GM10266 (cell line): Measurements from ENCODE around the gene MAP3K14.

Experiments used
- DNase-seq: peaks from one replicate; pipeline ENCODE4 v3.0.0; 2012; ENCODE audit errors: extremely low spot score
- CTCF ChIP-seq: IDR thresholded peaks from 2 replicates; pipeline ENCODE4 v1.5.1; 2012; ENCODE audit warnings: mild to moderate bottlenecking, low read depth; ENCODE audit not compliant: control insufficient read depth, insufficient read depth; ENCODE audit errors: missing control alignments

MAP3K14 gene

GRCh38 chr17:45332989-45333701 lies 16.3 kb upstream of the MAP3K14 start:
- TF ChIP-seq CTCF: no peak
- DNase-seq: peak; percentile 66

DNA sequence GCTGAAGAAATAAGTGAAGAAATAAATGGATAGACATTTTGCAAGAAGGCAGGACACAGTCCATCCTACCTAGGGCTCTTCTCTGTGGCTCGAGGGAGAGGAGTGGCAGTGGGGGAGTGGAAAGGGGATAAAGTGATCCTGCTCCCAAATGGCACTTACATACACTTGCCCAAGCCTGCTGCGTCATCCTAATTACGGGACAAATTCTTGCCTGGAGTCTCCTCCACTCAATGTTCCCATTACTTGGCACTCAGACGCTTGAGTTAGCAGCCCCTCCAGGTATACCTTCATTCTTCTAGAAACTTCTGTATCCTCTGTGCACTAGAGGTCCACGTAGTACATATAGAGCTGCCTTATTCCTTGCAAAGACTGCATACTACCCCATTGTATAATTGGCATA lies 15.7 kb upstream of the MAP3K14 start:
- DNase-seq: no peak
- no peak for TF ChIP-seq CTCF

DNA sequence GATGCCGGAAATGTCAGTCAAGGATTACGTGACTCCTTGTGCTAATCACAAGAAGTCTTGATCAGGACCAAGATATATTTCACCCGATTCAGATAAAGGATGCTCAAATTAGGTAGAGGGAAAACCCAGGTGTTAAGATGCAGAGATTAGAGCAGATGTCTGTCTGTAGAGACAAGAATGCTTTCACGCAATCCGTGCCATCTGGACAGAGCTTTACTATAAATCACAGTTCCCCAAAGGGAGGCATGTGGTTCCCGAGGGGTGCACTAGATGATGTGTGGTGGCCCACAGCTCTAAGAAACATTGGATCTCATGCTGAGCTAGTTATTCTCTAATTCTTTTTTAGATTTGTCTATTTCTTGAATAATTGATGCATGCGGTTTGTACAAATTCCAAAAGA lies 9.8 kb upstream of the MAP3K14 start:
- DNase-seq: no peak

DNA sequence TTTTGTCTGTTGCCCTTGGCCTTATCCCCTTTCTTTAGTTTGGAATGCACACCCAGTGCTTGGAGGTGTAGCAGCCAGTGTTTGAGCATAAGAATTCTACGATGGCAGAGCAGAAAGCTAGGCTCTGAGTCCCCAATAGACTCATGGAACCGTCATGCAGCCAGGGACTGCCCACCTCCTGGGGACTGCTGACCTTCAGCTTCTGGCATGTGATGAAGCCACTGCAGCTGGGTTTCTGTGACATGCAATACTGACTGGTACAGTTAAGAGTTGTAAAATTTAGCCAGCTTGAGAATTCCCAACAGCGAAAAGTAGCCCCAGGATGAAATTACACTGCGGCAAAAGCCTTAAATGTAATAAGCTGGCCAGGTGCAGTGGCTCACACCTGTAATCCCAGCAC lies 9.0 kb upstream of the MAP3K14 start:
- DNase-seq: no peak

More for the DNA sequence above, 9.8 kb upstream of the MAP3K14 start:
- no peak for TF ChIP-seq CTCF

GRCh38 chr17:45324336-45324735 lies 7.5 kb upstream of the MAP3K14 start:
- no peak for DNase-seq

More for the DNA sequence above, 9.0 kb upstream of the MAP3K14 start:
- TF ChIP-seq CTCF: no peak

DNA sequence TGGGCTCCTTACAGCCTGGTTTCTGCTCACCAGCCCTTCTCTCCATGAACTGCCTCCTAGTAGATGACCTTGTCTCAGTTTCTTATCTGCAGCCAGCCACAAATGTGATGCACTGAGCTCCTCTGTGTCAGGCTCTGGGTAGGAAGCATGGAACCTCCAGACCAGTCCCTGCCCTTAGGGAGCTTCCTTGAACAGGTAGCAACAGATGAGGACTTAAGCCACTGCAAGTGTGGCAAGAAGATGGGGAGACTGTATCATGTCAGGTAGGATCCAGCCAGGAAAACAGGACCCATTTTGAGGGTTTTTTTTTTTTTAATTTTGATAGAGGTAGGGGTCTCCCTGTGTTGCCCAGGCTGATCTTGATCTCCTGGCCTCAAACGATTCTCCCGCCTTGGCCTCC lies 5.3 kb upstream of the MAP3K14 start:
- no peak for DNase-seq
- no peak for TF ChIP-seq CTCF

More at GRCh38 chr17:45324336-45324735, 7.5 kb upstream of the MAP3K14 start:
- no peak for TF ChIP-seq CTCF

DNA sequence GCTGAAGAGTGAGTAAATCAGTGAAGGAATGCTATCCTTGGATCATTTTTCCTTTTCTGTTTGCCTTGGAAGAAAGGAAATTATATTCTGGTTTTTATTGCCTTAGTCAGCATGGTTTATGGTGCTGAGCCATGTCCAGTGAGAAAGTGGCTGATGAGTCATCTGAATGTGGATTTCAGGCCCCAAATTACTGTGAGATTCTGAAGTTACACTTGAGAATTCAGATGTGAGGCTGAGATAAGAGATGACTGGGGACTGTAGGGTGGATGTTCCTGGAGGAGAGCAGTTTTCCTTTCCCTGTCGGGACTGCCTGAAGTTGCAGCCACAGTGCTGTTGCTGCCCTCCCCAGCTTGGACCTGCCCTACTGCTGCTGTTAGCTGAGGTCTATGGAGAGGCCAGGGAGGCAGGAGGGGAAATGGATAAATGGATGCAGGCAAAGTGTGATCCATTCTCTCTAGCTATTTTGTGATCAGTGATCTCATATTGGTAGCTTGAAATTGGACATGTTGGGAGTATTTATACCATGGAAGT lies 4.2 kb upstream of the MAP3K14 start:
- TF ChIP-seq CTCF: no peak
- no peak for DNase-seq
